Immature natural killer cell (primary cell): ENCODE measurements around the gene GBX1. TPM values are rescaled to one million over a fixed set of nuclear protein-coding genes. Genes with fewer than 3 reads are reported as not detected.

Experiments
- DNase-seq, 3 donors: peaks; one replicate each; pipeline ENCODE4 v3.0.0; 2022; ENCODE audit warnings: mixed read lengths in 1 of 3
- H3K27ac Mint-ChIP-seq, 6 donors: one replicate each; pipeline ENCODE4 v1.8.0; 2020; ENCODE audit warnings: mixed read lengths in 6 of 6, mild to moderate bottlenecking in 5 of 6, inconsistent platforms in 4 of 6, moderate library complexity in 3 of 6
- H3K27me3 Mint-ChIP-seq, 3 donors: one replicate each; pipeline ENCODE4 v1.8.0; 2020 to 2021; ENCODE audit warnings: low read depth in 3 of 3, mild to moderate bottlenecking in 3 of 3, mixed read lengths in 3 of 3, moderate library complexity in 3 of 3, inconsistent platforms in 1 of 3
- H3K36me3 Mint-ChIP-seq, 3 donors: one replicate each; pipeline ENCODE4 v1.8.0; 2020; ENCODE audit warnings: mixed read lengths in 3 of 3, inconsistent platforms in 2 of 3, mild to moderate bottlenecking in 2 of 3
- H3K4me1 Mint-ChIP-seq, 2 donors: one replicate each; pipeline ENCODE4 v1.8.0; 2020; ENCODE audit warnings: inconsistent platforms in 2 of 2, mild to moderate bottlenecking in 2 of 2, mixed read lengths in 2 of 2, moderate library complexity in 1 of 2
- H3K4me3 Mint-ChIP-seq, 5 donors: one replicate each; pipeline ENCODE4 v1.8.0; 2020; ENCODE audit warnings: mild to moderate bottlenecking in 5 of 5, mixed read lengths in 5 of 5, inconsistent platforms in 3 of 5, moderate library complexity in 3 of 5
- H3K9me3 Mint-ChIP-seq, 6 donors: one replicate each; pipeline ENCODE4 v1.8.0; 2020; ENCODE audit warnings: mild to moderate bottlenecking in 6 of 6, mixed read lengths in 6 of 6, inconsistent platforms in 4 of 6, moderate library complexity in 3 of 6
- polyA plus RNA-seq, 3 donors: library from polyadenylated mRNA; unstranded; fragments of 300-500 nt; fragmentation: Illumina TruSeq; gene quantifications; one replicate each; pipeline ENCODE4 v1.2.3, GENCODE V29; 2021

The GBX1 gene
- polyA plus RNA-seq, 3 donors from 2014 or later = not detected

DNA sequence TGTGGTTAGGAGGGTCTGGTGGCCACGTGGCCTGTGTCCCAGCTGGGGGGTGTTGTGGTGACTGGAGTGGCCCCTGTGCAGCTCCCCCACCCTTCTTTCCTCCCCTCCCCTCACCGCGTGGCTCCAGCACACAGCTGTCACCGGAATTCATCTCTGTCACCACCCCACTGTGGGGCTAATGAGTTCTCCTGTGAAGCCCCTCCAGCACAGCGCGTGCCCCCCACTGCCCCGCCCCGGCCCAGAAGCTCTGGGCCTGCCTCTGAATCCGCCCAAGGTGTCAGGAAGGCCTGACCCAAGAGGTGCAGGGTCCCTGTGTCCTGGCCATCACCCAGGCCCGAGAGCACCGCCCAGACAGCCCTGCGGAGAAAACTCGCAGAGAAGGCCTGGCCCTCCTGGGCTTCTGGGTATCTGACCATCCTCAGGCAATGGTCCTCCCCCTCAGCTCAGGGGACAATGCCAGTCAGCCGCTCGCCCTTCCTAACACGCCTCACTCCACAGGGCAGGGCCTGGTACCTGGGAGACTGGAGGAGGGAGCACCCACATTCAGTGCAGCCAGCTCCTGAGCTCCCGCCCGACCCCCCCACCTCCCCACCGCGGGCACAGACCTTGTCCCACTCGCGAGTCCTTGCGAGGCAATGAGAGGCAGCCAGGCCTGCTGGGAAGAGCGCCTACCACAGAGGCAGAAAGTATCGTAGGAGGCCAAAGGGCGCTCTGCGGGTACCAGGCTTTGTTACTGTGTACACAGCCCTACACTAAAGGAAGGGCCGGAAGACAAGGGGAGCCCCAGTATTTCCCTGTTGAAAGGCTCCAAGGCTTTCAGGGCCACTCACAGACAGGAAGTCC is 38.2 kb downstream of the GBX1 start:
- H3K27ac Mint-ChIP-seq = no peak overlapping the region
- no peaks in the 10 kb centered on the region for H3K4me1 Mint-ChIP-seq
- no peak for DNase-seq
- peaks cover 0 to 5% (median 3%) of the 10 kb centered on the region in 3 donors for H3K36me3 Mint-ChIP-seq
- H3K9me3 Mint-ChIP-seq = no peaks in the 10 kb centered on the region
- H3K27me3 Mint-ChIP-seq = peaks cover 0 to 4% (median 4%) of the 10 kb centered on the region in 3 donors
- no peak overlapping the region for H3K4me3 Mint-ChIP-seq

DNA sequence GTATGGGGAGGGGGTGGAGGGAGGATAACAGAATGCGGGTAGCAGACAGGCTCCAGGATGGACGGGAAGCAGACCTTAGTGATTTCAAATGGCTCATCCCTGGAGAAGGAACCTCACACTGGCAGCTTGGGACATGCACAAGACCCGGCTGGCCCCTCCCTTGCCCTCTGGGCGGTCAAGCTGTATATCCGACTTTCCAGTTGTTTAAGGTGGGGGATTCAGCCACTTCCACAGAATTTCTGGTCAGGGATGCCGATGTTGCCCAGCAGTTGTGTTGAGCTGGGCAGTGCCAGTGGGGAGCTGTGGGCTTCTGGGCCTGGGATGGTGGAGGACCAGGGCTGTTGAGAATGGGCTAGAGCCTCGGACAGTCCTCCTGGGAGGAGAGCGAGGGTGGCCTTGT is 38.8 kb downstream of the GBX1 start:
- no peak for DNase-seq
- H3K27ac Mint-ChIP-seq = no peak overlapping the region
- no peak overlapping the region for H3K4me3 Mint-ChIP-seq
- peaks cover 0 to 4% (median 4%) of the 10 kb centered on the region in 3 donors for H3K27me3 Mint-ChIP-seq
- H3K36me3 Mint-ChIP-seq = peaks cover 0 to 11% (median 3%) of the 10 kb centered on the region in 3 donors
- no peaks in the 10 kb centered on the region for H3K4me1 Mint-ChIP-seq
- no peaks in the 10 kb centered on the region for H3K9me3 Mint-ChIP-seq

DNA sequence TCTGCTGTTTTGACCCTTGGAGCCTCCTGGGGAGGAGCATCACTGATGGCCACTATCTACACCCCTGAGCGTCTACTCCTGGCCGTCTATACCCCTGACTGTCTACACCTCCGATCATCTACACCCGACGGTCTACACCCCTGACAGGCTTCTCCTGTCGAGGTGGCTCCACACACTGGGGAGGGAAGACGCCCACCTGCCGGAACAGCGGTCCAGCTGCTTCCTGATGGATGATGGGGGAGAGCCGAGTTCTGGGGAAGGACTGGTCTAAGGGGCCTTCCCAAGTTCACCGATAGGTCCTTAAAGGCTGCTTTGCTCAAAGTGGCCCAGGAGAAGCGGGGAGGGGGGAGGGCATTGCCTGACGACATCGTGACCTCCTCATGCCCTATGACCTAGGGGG is 39.4 kb downstream of the GBX1 start:
- H3K36me3 Mint-ChIP-seq = peaks cover 0 to 12% (median 3%) of the 10 kb centered on the region in 3 donors
- no peaks in the 10 kb centered on the region for H3K9me3 Mint-ChIP-seq
- no peak overlapping the region for H3K4me3 Mint-ChIP-seq
- H3K4me1 Mint-ChIP-seq = no peaks in the 10 kb centered on the region
- H3K27ac Mint-ChIP-seq = no peak overlapping the region
- no peak for DNase-seq
- peaks cover 2 to 5% (median 4%) of the 10 kb centered on the region in 3 donors for H3K27me3 Mint-ChIP-seq

DNA sequence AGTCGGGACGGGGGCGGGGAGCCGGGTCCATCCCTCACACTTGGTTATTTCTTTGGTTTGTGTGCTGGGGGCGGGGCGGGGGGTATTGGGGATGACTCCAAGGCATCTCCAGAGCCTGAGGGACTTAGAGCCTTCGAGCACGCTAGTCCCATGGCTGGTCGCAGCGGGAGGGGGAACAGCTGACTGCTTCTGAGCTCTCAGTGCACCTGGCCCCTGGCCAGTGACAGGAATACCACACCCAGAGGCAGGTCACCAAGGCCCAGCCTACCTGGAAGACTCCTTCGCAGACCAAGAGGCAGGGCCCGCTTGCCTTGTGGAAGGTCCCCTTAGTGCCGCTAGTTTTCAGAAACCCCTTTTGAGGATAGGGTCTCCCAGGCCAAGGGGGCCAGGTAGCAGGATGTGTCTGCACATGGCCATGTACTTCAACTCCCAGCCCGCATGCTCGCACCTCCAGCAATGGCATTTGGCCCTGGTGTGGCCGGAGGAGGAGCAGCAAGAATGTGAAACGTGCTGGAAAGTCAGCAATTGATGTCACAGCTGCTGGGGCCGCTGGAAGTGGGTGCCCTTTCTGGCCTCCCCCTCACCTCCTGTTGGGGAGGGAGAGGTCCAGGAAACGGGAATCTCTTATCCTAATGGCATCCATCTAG is 40.9 kb downstream of the GBX1 start:
- no peak overlapping the region for H3K27ac Mint-ChIP-seq
- no peaks in the 10 kb centered on the region for H3K4me1 Mint-ChIP-seq
- H3K4me3 Mint-ChIP-seq = no peak overlapping the region
- H3K9me3 Mint-ChIP-seq = no peaks in the 10 kb centered on the region
- peaks cover 0 to 4% (median 2%) of the 10 kb centered on the region in 3 donors for H3K27me3 Mint-ChIP-seq
- peaks cover 1 to 13% (median 3%) of the 10 kb centered on the region in 3 donors for H3K36me3 Mint-ChIP-seq
- no peak for DNase-seq

DNA sequence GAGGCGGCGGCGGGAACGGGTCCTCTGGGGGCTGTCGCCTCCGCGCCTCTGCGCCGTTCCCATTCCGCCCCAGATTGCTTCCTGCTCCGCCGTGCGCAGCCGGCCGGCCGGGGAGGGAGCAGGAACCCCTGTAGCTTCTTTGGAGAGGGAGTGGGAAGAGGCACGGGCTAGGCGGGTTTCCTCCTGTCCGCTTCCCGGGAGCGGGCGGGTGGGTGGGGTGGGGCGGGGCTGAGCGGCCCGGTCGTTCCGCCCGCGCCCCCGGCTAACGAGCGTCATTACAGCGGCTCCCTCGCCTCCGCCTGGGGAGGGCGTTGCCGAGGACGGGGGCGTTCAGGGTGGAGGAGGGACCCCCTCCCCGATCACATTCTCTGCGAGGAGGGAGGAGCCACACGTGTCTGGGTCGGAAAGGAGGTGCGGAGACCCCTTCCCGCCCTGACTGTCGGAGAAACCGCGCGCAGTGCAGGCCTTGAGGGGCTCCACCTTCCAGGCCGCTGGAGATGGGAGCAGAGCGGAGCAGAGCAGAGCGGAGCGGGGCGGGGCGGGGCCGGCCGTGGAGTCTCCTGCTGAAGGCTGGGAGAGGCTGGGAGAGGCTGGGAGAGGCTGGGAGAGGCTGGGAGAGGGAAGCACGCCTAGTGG is 41.5 kb downstream of the GBX1 start:
- no peak for DNase-seq
- H3K27me3 Mint-ChIP-seq = peaks cover 0 to 4% (median 2%) of the 10 kb centered on the region in 3 donors
- no peaks in the 10 kb centered on the region for H3K9me3 Mint-ChIP-seq
- peaks cover 4 to 16% (median 6%) of the 10 kb centered on the region in 3 donors for H3K36me3 Mint-ChIP-seq
- H3K27ac Mint-ChIP-seq = no peak overlapping the region
- H3K4me1 Mint-ChIP-seq = no peaks in the 10 kb centered on the region
- no peak overlapping the region for H3K4me3 Mint-ChIP-seq

DNA sequence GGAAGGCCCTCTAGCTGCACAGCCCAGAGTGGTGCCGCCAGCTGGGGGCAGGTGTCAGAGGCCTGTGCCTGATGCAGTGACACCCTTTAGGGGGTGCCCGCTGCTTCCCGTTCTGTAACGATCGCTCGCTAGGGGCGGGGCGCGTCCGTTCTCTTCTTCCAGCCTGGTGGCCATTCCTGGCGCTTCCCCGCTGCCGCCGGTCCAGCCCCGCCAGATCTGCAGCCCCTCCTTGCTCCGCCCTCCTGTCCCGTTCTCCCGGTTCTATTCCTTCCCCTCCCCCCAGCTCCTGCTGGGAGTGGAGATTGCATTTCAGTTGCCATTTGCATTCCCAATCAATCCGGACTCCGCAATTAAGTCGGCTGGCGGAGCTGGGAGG is 42.0 kb downstream of the GBX1 start:
- H3K27me3 Mint-ChIP-seq = peaks cover 0 to 4% (median 2%) of the 10 kb centered on the region in 3 donors
- DNase-seq = no peak
- no peak overlapping the region for H3K27ac Mint-ChIP-seq
- H3K36me3 Mint-ChIP-seq = peaks cover 4 to 20% (median 6%) of the 10 kb centered on the region in 3 donors
- H3K9me3 Mint-ChIP-seq = no peaks in the 10 kb centered on the region
- H3K4me3 Mint-ChIP-seq = no peak overlapping the region
- H3K4me1 Mint-ChIP-seq = no peaks in the 10 kb centered on the region

DNA sequence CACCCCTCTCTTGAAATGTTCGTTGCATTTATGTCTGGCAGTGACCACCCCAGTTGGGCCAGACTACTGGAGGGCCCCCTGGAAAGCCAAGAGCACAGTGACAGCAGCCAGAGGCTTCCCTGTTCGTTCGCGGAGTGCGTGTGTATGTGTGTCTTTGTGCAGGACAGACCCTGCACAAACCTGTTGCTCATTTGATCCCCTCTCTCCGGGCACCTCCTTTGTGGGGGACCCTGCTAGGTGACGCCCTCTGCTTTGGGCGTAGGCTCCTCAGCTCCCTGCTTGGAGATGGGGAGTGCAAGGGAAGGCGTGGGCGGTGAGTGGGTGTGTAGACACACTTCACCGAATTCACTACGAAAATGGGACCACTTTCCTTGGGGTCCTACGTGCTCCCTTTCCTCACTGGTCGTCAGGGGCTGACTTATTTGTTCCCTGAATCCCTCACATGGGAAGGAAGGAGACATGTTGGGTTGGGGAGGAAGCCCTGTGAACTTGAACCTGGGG is 42.5 kb downstream of the GBX1 start:
- Mint-ChIP-seq H3K9me3 (no peaks in the 10 kb centered on the region), H3K36me3 (peaks cover 4 to 20% (median 6%) of the 10 kb centered on the region in 3 donors), H3K4me1 (no peaks in the 10 kb centered on the region), H3K27me3 (peaks cover 0 to 4% (median 2%) of the 10 kb centered on the region in 3 donors), H3K27ac (no peak overlapping the region), H3K4me3 (no peak overlapping the region)
- DNase-seq = no peak

DNA sequence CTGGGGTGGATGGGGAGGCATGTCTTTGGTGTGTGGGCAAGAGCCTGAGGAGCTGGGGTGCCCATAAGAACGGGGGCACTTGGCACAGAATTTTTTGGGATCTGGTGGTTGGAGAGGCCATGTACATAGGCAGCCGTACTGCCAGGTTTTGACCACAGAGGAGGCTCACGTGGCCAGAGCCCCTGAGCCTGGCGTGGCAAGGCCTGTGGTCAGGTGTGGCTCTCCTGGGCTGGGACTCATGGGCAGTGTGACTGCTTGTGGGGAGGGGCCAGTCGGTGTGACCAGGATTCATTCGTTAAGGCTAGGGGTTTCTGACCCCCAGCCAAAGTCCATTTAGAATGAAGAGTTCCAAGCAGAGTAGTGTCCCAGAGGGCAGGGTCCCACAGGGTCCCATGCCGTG is 43.0 kb downstream of the GBX1 start:
- no peaks in the 10 kb centered on the region for H3K4me1 Mint-ChIP-seq
- H3K27ac Mint-ChIP-seq = no peak overlapping the region
- peaks cover 4 to 20% (median 6%) of the 10 kb centered on the region in 3 donors for H3K36me3 Mint-ChIP-seq
- no peak for DNase-seq
- no peak overlapping the region for H3K4me3 Mint-ChIP-seq
- peaks cover 0 to 4% (median 2%) of the 10 kb centered on the region in 3 donors for H3K27me3 Mint-ChIP-seq
- no peaks in the 10 kb centered on the region for H3K9me3 Mint-ChIP-seq

DNA sequence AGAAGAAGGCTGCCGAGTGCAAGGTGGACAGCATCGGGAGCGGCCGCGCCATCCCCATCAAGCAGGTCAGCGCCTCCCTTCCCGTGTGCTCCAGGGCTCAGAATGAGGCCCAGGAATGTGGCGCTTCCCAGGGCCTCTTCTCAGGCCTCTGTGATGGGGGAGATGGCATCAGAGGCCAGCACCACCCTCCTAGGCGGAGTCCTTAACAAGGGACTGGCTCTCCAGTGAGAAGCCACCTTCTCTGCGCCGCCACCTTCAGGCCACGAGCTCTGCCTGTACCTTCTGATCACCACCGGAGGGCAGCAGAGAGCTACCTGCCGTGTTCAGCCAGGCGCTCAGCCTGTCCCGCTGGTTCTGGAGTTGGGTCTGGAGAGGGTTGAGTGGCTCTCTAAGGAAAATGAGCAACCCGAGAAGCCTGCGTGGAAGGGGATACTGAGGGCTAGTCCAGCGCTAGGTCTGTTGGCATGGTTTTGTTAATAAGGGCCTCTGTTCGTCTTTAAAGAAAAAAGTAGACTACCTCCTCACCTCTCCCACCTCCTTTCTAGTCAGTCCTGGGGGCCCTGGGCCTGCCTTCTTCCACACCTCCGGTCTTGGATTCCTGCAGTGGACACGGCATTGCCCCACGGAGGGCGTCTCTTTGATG is 43.6 kb downstream of the GBX1 start:
- Mint-ChIP-seq H3K36me3 (peaks cover 4 to 23% (median 6%) of the 10 kb centered on the region in 3 donors), H3K27me3 (peaks cover 0 to 4% (median 2%) of the 10 kb centered on the region in 3 donors), H3K4me1 (no peaks in the 10 kb centered on the region), H3K9me3 (no peaks in the 10 kb centered on the region), H3K4me3 (no peak overlapping the region), H3K27ac (no peak overlapping the region)
- DNase-seq = peak; percentile 66 to 77 (median 70)

DNA sequence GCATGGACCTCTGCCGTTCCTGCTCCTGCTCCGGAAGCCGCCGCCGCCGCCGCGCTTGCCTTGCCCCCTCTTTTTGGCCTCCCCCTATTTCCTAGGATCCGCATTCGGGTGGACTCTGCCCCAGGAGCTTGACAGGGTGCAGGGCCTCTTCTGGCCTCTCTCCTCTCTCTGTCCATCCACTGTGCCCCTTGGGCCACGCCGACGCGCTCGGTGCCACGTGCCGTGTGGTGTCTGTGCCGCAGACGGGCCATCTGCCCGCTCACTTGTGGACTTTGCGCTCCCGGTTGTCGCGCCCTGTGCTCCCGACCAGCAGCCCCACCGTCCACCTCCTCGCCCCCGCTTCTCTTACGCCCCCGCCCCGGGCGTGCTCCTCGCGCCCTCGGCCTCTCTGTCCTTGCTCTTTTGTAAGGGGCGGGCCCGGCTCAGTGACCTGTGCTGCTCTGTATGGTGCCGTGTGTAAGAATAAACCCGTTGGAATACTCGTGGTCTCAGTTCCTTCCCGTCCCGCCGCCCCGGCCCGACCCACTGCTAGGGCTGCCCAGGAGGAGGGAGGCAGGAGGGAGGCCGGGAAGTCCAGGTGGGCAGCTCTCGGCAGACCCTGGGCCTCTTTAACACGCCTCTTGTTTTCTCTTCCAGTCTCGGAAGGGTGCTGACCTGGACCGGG is 44.2 kb downstream of the GBX1 start:
- Mint-ChIP-seq H3K27ac (no peak overlapping the region), H3K4me1 (no peaks in the 10 kb centered on the region), H3K4me3 (no peak overlapping the region), H3K27me3 (peaks cover 0 to 2% (median 2%) of the 10 kb centered on the region in 3 donors), H3K9me3 (no peaks in the 10 kb centered on the region), H3K36me3 (peaks cover 4 to 25% (median 6%) of the 10 kb centered on the region in 3 donors)
- DNase-seq = no peak

DNA sequence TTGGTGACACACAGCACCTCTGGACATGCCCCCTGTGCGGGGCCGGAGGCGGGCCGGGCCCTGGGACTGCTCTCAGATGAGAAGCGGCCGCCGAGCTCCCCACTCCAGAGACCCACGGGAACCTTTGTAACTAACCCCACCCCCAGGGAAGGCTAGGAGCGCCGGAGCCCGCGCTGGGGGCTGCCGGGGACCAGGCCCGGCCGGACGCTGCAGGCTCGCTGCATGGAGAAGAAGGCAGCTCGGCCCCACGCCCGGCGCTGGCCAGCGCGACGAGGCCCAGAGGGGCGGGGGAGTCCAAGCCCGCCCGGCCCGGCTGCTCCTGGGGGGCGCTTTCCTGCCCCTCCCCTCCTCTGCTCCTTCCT is 44.7 kb downstream of the GBX1 start:
- no peak for DNase-seq
- H3K9me3 Mint-ChIP-seq = no peaks in the 10 kb centered on the region
- no peak overlapping the region for H3K27ac Mint-ChIP-seq
- no peaks in the 10 kb centered on the region for H3K4me1 Mint-ChIP-seq
- peaks cover 0 to 2% (median 2%) of the 10 kb centered on the region in 3 donors for H3K27me3 Mint-ChIP-seq
- H3K36me3 Mint-ChIP-seq = peaks cover 4 to 25% (median 6%) of the 10 kb centered on the region in 3 donors
- H3K4me3 Mint-ChIP-seq = no peak overlapping the region

DNA sequence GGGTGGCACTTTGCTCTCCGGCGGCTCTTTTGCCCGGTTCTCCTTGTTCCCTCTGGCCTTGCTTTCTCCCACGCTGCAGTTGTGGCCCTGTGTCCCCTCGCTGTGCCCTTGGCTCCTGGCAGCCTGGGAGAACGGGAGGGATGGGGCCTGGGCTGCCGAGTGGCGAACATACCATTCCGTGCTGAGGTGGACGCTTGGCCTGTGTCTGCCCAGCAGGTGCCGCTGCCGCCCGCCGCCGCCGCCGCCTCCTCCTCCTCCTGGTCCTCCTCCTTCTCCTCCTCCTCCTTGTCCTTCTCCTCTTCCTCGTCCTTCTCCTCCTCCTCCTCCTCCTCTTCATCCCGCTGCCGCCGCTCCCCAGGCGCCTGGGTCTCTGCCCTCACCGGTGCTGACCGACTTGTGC is 45.2 kb downstream of the GBX1 start:
- Mint-ChIP-seq H3K9me3 (no peaks in the 10 kb centered on the region), H3K4me3 (no peak overlapping the region), H3K27me3 (peaks cover 0 to 2% (median 2%) of the 10 kb centered on the region in 3 donors), H3K27ac (no peak overlapping the region), H3K36me3 (peaks cover 4 to 25% (median 6%) of the 10 kb centered on the region in 3 donors), H3K4me1 (no peaks in the 10 kb centered on the region)
- no peak for DNase-seq
